Transverse colon (tissue), 3 donors: ENCODE results near the gene CCDC12.

Experiments
- EP300 ChIP-seq: sonication (generic); formaldehyde crosslinking; IDR thresholded peaks from one replicate; pipeline ENCODE4 v1.6.1; 2017; ENCODE audit warnings: antibody characterized with exemption, low read depth
- POLR2A ChIP-seq: fragments of 450-650 bp; IDR thresholded peaks from one replicate; pipeline ENCODE4 v1.6.1; 2016; ENCODE audit warnings: antibody characterized with exemption, mild to moderate bottlenecking, moderate library complexity
- TF ChIP-seq, protein P1 (sequence below), 5 experiments: fragments of 200-600 bp in 3 of 5; fragments of 450-650 bp in 2 of 5; sonication (generic) in 3 of 5; IDR thresholded peaks; 1 replicate in 2 of 5; 2 replicates in 3 of 5; pipeline ENCODE4 v1.5.1; 2016 to 2017; ENCODE audit warnings: antibody characterized with exemption in 5 of 5, inconsistent platforms in 3 of 5, mild to moderate bottlenecking in 2 of 5, moderate library complexity in 1 of 5

DNA sequence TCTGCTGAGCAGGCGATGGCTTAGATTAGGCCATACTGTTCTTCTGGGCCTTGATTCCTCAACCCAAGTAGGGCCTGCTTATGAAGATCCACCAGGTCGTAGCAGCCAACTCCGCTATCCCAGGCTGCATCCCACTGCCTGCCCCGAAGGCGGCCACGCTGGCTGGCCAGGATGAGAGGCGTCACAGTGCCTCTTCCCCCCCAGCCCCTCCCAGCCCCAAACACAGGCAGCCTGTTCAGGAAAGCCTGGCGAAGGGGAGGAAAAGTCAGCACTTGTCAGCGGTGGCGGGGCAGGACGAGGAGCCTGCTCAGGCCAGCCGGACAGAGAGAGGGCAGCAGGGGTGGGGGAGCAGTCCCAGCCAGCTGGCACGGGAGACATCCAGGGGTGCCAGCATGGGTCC is 87.8 kb downstream of the CCDC12 start:
- TF ChIP-seq, protein P1, sequence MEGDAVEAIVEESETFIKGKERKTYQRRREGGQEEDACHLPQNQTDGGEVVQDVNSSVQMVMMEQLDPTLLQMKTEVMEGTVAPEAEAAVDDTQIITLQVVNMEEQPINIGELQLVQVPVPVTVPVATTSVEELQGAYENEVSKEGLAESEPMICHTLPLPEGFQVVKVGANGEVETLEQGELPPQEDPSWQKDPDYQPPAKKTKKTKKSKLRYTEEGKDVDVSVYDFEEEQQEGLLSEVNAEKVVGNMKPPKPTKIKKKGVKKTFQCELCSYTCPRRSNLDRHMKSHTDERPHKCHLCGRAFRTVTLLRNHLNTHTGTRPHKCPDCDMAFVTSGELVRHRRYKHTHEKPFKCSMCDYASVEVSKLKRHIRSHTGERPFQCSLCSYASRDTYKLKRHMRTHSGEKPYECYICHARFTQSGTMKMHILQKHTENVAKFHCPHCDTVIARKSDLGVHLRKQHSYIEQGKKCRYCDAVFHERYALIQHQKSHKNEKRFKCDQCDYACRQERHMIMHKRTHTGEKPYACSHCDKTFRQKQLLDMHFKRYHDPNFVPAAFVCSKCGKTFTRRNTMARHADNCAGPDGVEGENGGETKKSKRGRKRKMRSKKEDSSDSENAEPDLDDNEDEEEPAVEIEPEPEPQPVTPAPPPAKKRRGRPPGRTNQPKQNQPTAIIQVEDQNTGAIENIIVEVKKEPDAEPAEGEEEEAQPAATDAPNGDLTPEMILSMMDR (IDR thresholded peaks at IDR 0.05) = no peak
- TF ChIP-seq POLR2A (no peak), EP300 (no peak)
